HFFc6 (cell line): Measurements from ENCODE around the gene ATP6V0A1. TPM values are rescaled to one million over a fixed set of nuclear protein-coding genes. Genes with fewer than 3 reads are reported as not detected.

ENCODE experiments used
- DNase-seq: peaks from one replicate; pipeline ENCODE4 v3.0.0-alpha.2; 2018
- H3K27ac Mint-ChIP-seq: 2 replicates; pipeline ENCODE4 v1.8.0; 2020; ENCODE audit warnings: mild to moderate bottlenecking, mixed read lengths
- H3K27me3 Mint-ChIP-seq: 2 replicates; pipeline ENCODE4 v1.8.0; 2021; ENCODE audit warnings: mild to moderate bottlenecking, moderate library complexity, mixed read lengths; ENCODE audit not compliant: insufficient read depth
- H3K36me3 Mint-ChIP-seq: 2 replicates; pipeline ENCODE4 v1.8.0; 2021; ENCODE audit warnings: low read depth, mixed read lengths
- H3K4me1 Mint-ChIP-seq: 2 replicates; pipeline ENCODE4 v1.8.0; 2020; ENCODE audit warnings: low read depth, mixed read lengths
- H3K4me3 Mint-ChIP-seq: 2 replicates; pipeline ENCODE4 v1.8.0; 2020; ENCODE audit warnings: mild to moderate bottlenecking, moderate library complexity, mixed read lengths
- H3K9me3 Mint-ChIP-seq: 2 replicates; pipeline ENCODE4 v1.8.0; 2020; ENCODE audit warnings: mild to moderate bottlenecking, mixed read lengths
- total RNA-seq, 6 experiments: library from RNA; stranded (reverse); fragmentation: NEBNext Ultra II Directional; extraction: Animal tissue kit (Norgen Biotek cat#: 25700); gene quantifications; 2 replicates in 1 of 6; 3 replicates in 5 of 6; pipeline ENCODE4 v1.2.3, GENCODE V29; 2021
- TF ChIP-seq, protein P1 (sequence below): fragments of 200-600 bp; sonication (generic); IDR thresholded peaks from 2 replicates; pipeline ENCODE4 v1.5.0; 2021; ENCODE audit warnings: antibody characterized with exemption, mild to moderate bottlenecking

Gene ATP6V0A1
- total RNA-seq, 6 experiments from 2014 or later, result 29.6 to 56.7 (median 37.1) TPM

DNA sequence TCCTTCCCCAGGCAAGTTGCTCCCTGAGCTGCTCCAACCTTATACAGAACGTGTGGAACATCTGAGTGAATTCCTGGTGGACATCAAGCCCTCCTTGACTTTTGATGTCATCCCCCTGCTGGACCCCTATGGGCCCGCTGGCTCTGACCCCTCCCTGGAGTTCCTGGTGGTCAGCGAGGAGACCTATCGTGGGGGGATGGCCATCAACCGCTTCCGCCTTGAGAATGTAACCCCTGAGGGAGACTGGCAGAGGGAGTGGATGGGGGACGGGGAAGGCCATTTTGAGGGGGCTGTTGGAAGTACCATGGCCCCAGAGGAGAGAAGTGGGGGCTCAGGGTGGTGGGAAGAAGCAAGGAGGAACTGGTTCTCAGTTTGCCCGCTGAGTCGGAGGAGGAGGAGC lies 105.3 kb downstream of the ATP6V0A1 start:
- Mint-ChIP-seq H3K36me3 (peaks cover 37% of the 10 kb centered on the region), H3K4me1 (peaks cover 55% of the 10 kb centered on the region), H3K27ac (peak overlapping the region; percentile 90), H3K9me3 (peaks cover 4% of the 10 kb centered on the region; the same call in 1 of the 2 replicates), H3K27me3 (peaks cover 2% of the 10 kb centered on the region; the same call in 1 of the 2 replicates), H3K4me3 (peak overlapping the region; percentile 92)
- TF ChIP-seq, protein P1, sequence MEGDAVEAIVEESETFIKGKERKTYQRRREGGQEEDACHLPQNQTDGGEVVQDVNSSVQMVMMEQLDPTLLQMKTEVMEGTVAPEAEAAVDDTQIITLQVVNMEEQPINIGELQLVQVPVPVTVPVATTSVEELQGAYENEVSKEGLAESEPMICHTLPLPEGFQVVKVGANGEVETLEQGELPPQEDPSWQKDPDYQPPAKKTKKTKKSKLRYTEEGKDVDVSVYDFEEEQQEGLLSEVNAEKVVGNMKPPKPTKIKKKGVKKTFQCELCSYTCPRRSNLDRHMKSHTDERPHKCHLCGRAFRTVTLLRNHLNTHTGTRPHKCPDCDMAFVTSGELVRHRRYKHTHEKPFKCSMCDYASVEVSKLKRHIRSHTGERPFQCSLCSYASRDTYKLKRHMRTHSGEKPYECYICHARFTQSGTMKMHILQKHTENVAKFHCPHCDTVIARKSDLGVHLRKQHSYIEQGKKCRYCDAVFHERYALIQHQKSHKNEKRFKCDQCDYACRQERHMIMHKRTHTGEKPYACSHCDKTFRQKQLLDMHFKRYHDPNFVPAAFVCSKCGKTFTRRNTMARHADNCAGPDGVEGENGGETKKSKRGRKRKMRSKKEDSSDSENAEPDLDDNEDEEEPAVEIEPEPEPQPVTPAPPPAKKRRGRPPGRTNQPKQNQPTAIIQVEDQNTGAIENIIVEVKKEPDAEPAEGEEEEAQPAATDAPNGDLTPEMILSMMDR, result no peak
- DNase-seq, result no peak

DNA sequence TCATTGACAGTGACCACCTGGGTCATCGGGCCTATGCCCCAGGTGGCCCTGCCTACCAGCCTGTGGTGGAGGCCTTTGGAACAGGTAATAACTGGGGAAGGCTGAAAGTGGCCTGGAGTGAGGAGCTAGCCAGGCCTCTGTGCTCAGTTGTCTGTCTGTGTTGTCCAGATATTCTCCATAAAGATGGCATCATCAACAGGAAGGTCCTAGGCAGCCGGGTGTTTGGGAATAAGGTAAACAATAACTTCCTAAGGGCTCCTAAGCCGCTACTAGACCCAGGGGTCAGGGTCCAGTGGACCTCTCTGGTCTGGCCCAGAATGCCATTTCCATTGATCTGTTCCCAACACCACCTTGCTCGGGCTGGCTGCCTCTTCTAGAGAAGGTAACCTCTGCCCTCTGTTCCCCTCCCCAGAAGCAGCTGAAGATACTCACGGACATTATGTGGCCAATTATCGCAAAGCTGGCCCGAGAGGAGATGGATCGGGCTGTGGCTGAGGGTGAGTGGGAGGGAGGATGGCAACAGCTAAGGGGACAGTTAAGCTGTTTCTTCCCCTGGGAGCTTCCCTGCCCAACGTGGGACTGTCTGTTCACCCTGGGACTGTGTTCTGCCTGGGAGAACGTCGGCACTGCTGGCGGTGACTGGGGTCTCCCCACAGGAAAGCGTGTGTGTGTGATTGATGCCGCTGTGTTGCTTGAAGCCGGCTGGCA lies 106.3 kb downstream of the ATP6V0A1 start:
- Mint-ChIP-seq H3K36me3 (peaks cover 47% of the 10 kb centered on the region), H3K4me3 (0 out of 2 replicates have a peak overlapping the region, but pooled peaks have one; percentile 30), H3K9me3 (peaks cover 4% of the 10 kb centered on the region; the same call in 1 of the 2 replicates), H3K27me3 (peaks cover 3% of the 10 kb centered on the region; the same call in 1 of the 2 replicates), H3K27ac (no peak overlapping the region), H3K4me1 (peaks cover 59% of the 10 kb centered on the region)
- no peak for DNase-seq
- TF ChIP-seq, protein P1, result no peak

DNA sequence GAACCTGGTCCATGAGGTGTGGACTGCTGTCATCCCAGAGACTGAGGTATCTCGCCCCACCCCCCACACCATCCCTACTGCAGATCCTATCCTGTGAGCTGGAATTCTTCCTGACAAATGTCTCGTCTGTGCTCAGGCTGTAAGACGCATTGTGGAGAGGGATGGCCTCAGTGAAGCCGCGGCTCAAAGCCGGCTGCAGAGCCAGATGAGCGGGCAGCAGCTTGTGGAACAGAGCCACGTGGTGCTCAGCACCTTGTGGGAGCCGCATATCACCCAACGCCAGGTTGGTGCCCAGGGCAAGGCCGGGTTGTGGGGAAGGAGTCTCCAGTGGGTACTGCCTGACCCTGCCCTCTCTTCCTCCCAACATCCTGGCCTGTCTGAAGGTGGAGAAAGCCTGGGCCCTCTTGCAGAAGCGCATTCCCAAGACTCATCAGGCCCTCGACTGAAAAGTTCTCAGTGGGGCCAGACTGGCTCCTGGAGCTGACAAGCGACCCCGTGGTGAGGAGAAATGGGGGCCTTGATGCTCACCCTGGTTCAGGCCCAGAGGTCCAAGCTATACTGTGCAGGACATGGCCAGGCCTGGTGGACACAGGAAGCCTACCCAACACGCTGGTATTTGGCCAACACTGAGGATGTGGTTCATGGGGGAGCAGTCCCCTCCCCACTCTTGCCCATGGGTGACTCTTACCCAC lies 107.0 kb downstream of the ATP6V0A1 start:
- H3K4me1 Mint-ChIP-seq, result peaks cover 55% of the 10 kb centered on the region
- no peak for DNase-seq
- TF ChIP-seq, protein P1, result no peak
- peaks cover 4% of the 10 kb centered on the region; the same call in 1 of the 2 replicates for H3K9me3 Mint-ChIP-seq
- peaks cover 54% of the 10 kb centered on the region for H3K36me3 Mint-ChIP-seq
- H3K4me3 Mint-ChIP-seq, result no peak overlapping the region
- H3K27me3 Mint-ChIP-seq, result peaks cover 3% of the 10 kb centered on the region; the same call in 1 of the 2 replicates
- no peak overlapping the region for H3K27ac Mint-ChIP-seq

DNA sequence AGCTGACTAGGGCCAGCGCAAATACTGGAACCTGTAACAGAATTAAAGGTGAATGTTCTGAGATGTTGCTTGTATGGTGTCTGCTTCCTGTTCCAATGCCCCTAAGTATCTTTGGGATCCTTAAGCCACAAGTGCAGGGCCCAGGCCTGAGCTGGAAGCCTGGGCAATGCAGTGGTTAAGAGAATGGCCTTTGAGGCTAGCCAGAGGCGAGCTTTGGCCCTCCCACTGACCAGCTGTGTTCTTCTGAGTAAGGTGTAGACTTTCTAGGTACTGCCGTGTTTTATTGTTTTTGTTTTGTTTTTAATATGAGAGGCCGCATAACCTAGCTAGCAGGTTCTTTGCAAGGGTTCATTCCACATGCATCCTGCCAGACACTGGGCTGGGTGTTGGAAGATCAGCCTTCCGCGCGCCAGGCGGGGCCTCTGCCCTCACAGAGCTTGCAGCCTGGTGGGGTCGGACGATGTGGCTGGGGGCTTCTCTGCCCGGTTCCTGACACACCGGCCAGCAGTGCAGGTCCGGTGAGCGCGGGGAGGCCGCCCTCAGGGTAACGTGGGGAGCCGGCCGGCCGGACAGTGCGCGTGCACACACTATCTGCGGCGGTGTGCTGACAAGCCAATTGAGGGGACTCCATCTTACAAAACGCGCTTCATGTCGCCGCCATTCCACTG lies 107.7 kb downstream of the ATP6V0A1 start:
- DNase-seq, result no peak

More for the DNA sequence above, 107.7 kb downstream of the ATP6V0A1 start:
- peaks cover 4% of the 10 kb centered on the region; the same call in 1 of the 2 replicates for H3K9me3 Mint-ChIP-seq
- peaks cover 59% of the 10 kb centered on the region for H3K36me3 Mint-ChIP-seq
- TF ChIP-seq, protein P1, result no peak
- H3K27ac Mint-ChIP-seq, result peak overlapping the region; percentile 36
- H3K27me3 Mint-ChIP-seq, result peaks cover 3% of the 10 kb centered on the region; the same call in 1 of the 2 replicates
- peak overlapping the region; percentile 94; the same call in 1 of the 2 replicates for H3K4me3 Mint-ChIP-seq
- peaks cover 54% of the 10 kb centered on the region for H3K4me1 Mint-ChIP-seq
